Right lobe of liver (tissue), 4 donors: Measurements from ENCODE around the gene LSP1.

Experiments
- POLR2A ChIP-seq: fragments of 450-650 bp; IDR thresholded peaks from one replicate; pipeline ENCODE4 v1.6.1; 2017; ENCODE audit warnings: antibody characterized with exemption, mild to moderate bottlenecking
- TF ChIP-seq, protein P1 (sequence below), 4 donors: fragments of 200-600 bp in 3 of 4; fragments of 450-650 bp in 1 of 4; IDR thresholded peaks; one replicate each; pipeline versions ENCODE4 v1.5.1 to v1.8.0; 2016 to 2022; ENCODE audit warnings: antibody characterized with exemption in 4 of 4, mild to moderate bottlenecking in 2 of 4
- donor health status: DM: no; HTN: no; CAD: no.
- donor health status: DM: no; HTN: no; CAD: no.
- donor health status: DM: no; HTN: yes; CAD: no.

- TF ChIP-seq, protein P1, sequence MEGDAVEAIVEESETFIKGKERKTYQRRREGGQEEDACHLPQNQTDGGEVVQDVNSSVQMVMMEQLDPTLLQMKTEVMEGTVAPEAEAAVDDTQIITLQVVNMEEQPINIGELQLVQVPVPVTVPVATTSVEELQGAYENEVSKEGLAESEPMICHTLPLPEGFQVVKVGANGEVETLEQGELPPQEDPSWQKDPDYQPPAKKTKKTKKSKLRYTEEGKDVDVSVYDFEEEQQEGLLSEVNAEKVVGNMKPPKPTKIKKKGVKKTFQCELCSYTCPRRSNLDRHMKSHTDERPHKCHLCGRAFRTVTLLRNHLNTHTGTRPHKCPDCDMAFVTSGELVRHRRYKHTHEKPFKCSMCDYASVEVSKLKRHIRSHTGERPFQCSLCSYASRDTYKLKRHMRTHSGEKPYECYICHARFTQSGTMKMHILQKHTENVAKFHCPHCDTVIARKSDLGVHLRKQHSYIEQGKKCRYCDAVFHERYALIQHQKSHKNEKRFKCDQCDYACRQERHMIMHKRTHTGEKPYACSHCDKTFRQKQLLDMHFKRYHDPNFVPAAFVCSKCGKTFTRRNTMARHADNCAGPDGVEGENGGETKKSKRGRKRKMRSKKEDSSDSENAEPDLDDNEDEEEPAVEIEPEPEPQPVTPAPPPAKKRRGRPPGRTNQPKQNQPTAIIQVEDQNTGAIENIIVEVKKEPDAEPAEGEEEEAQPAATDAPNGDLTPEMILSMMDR (IDR thresholded peaks at IDR 0.05): no peak
- no peak for TF ChIP-seq POLR2A
Measured at GRCh38 chr11:1929621-1930461, 77.0 kb downstream of the LSP1 start.
